Osteoblast (primary cell): ENCODE data around the gene TGM2. TPM values are rescaled to one million over a fixed set of nuclear protein-coding genes. Genes with fewer than 3 reads are reported as not detected.

Experiments used
- DNase-seq: peaks from one replicate; pipeline ENCODE4 v3.0.0; 2011; ENCODE audit warnings: low spot score, mixed read lengths; ENCODE audit not compliant: insufficient read length; ENCODE audit errors: missing footprints
- H2AFZ ChIP-seq: 2 replicates; pipeline ENCODE4 v1.6.0; 2011; ENCODE audit warnings: mild to moderate bottlenecking, low read length
- H3K27ac ChIP-seq: 2 replicates; pipeline ENCODE4 v1.5.1; 2011; ENCODE audit warnings: mild to moderate bottlenecking, low read depth, low read length, moderate library complexity
- H3K27me3 ChIP-seq: 2 replicates; pipeline ENCODE4 v1.6.0; 2012; ENCODE audit warnings: mild to moderate bottlenecking, control low read depth, inconsistent platforms, low read length, moderate library complexity; ENCODE audit not compliant: insufficient read depth
- H3K36me3 ChIP-seq: 2 replicates; pipeline ENCODE4 v1.5.1; 2011; ENCODE audit warnings: mild to moderate bottlenecking, low read length, control low read depth, moderate library complexity; ENCODE audit not compliant: insufficient read depth
- H3K4me1 ChIP-seq: 2 replicates; pipeline ENCODE4 v1.5.1; 2011; ENCODE audit warnings: mild to moderate bottlenecking, low read length, control low read depth, moderate library complexity; ENCODE audit not compliant: insufficient read depth
- H3K4me2 ChIP-seq: 2 replicates; pipeline ENCODE4 v1.6.0; 2011; ENCODE audit warnings: mild to moderate bottlenecking, low read length; ENCODE audit not compliant: insufficient read depth
- H3K4me3 ChIP-seq: fragments of 200-600 bp; sonication (generic); 3 replicates; pipeline ENCODE4 v1.5.1; 2012; ENCODE audit warnings: mild to moderate bottlenecking, low read length, inconsistent platforms; ENCODE audit not compliant: insufficient read depth
- H3K79me2 ChIP-seq: 2 replicates; pipeline ENCODE4 v1.6.0; 2012; ENCODE audit warnings: mild to moderate bottlenecking, low read length, control low read depth, inconsistent platforms; ENCODE audit not compliant: insufficient read depth
- H3K9me3 ChIP-seq: 2 replicates; pipeline ENCODE4 v1.5.1; 2011; ENCODE audit warnings: low read depth, low read length, control low read depth
- H4K20me1 ChIP-seq: 2 replicates; pipeline ENCODE4 v1.6.0; 2012; ENCODE audit warnings: mild to moderate bottlenecking, low read length, control low read depth; ENCODE audit not compliant: insufficient read depth
- total RNA-seq: library from RNA; depleted of rRNA; stranded (reverse); fragments of >200 nt; gene quantifications from 2 replicates; pipeline ENCODE4 v1.2.3, GENCODE V29; 2012
- TF ChIP-seq, protein P1 (sequence below): IDR thresholded peaks from 2 replicates; pipeline ENCODE4 v1.5.1; 2011; ENCODE audit warnings: mild to moderate bottlenecking, low read depth, low read length, moderate library complexity; ENCODE audit errors: extremely low read depth

The TGM2 gene
- total RNA-seq, 1 donor = 78.2 TPM

DNA sequence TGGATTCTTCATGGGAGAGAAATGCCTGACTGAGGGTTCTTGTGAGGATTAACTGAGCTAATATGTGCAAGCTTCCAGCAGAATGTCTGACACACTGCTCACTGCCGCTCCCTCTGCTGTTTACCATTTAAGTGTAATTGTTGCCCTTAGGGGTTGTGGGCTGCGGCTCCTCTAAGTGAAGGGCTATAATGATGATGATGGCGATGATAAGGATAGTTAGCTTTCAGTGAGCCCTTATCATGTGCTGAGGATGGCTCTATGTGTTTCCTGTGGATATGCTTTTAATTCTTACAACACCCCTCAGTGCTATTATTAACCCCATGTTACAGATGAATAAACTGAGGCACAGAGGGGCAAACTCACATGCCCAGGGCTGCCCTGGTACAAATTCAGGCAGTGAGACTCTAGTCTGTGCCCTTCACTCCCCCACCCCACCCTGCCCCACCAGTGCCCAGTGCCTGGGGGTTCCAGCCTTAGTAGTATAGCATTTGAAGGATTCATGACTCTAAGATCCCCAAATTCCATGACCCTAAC is 33.4 kb downstream of the TGM2 start:
- no peak for DNase-seq
- no peaks in the 10 kb centered on the region for H3K27me3 ChIP-seq
- TF ChIP-seq, protein P1, sequence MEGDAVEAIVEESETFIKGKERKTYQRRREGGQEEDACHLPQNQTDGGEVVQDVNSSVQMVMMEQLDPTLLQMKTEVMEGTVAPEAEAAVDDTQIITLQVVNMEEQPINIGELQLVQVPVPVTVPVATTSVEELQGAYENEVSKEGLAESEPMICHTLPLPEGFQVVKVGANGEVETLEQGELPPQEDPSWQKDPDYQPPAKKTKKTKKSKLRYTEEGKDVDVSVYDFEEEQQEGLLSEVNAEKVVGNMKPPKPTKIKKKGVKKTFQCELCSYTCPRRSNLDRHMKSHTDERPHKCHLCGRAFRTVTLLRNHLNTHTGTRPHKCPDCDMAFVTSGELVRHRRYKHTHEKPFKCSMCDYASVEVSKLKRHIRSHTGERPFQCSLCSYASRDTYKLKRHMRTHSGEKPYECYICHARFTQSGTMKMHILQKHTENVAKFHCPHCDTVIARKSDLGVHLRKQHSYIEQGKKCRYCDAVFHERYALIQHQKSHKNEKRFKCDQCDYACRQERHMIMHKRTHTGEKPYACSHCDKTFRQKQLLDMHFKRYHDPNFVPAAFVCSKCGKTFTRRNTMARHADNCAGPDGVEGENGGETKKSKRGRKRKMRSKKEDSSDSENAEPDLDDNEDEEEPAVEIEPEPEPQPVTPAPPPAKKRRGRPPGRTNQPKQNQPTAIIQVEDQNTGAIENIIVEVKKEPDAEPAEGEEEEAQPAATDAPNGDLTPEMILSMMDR = no peak
- peaks cover 4% of the 10 kb centered on the region for H4K20me1 ChIP-seq
- H3K4me1 ChIP-seq = peaks cover 47% of the 10 kb centered on the region
- no peaks in the 10 kb centered on the region for H3K9me3 ChIP-seq
- no peak overlapping the region for H2AFZ ChIP-seq
- H3K4me3 ChIP-seq = no peak overlapping the region
- no peak overlapping the region for H3K27ac ChIP-seq
- H3K36me3 ChIP-seq = peaks cover 86% of the 10 kb centered on the region
- no peak overlapping the region for H3K4me2 ChIP-seq
- no peaks in the 10 kb centered on the region for H3K79me2 ChIP-seq

DNA sequence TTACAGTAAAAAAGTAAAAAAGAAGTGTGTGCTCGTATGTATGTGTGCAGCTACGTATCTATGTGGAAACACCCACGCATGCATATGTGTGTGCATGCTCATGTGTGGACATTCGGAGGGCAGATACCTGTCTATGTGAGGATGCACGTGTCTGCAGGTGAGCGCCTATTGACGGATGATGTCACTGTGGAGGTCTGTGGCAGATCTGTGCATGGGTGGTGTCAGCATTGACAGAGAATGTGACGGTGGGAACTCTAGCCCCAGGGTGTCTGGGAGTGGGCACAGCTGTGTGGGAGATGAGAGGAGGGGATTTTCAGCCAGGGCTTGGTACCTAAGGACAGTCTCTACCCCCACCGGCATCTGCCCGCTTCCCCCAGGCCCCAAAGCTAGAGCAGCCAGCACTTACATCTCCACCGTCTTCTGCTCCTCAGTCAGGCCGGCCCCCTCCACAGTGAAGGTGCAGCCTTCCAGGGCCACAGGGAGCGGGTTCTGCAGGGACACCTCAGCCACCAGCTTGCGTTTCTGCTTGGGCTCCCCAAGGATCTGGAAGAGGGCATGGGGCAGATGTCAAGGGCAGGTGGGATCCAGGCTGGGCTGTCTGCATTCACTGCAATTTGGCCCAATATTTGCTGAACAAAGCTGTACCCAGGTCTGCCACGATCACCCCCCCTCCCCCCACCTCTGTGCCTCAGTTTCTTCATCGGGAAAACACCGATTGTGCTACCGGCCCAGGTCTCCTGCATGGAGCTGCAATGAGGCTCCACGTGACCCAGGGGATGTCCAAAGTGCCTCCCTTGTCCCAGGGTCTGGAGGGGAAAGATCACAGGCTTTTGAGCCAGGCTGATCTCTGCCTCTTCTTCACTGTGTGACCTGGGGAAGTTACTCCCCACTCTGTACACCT is 34.1 kb downstream of the TGM2 start:
- Histone ChIP-seq H3K4me1 (peaks cover 51% of the 10 kb centered on the region), H2AFZ (no peak overlapping the region), H3K9me3 (no peaks in the 10 kb centered on the region), H3K27me3 (no peaks in the 10 kb centered on the region), H4K20me1 (peaks cover 4% of the 10 kb centered on the region), H3K4me2 (no peak overlapping the region), H3K79me2 (no peaks in the 10 kb centered on the region), H3K4me3 (no peak overlapping the region), H3K36me3 (peaks cover 78% of the 10 kb centered on the region), H3K27ac (no peak overlapping the region)
- TF ChIP-seq, protein P1 = no peak
- DNase-seq = no peak

DNA sequence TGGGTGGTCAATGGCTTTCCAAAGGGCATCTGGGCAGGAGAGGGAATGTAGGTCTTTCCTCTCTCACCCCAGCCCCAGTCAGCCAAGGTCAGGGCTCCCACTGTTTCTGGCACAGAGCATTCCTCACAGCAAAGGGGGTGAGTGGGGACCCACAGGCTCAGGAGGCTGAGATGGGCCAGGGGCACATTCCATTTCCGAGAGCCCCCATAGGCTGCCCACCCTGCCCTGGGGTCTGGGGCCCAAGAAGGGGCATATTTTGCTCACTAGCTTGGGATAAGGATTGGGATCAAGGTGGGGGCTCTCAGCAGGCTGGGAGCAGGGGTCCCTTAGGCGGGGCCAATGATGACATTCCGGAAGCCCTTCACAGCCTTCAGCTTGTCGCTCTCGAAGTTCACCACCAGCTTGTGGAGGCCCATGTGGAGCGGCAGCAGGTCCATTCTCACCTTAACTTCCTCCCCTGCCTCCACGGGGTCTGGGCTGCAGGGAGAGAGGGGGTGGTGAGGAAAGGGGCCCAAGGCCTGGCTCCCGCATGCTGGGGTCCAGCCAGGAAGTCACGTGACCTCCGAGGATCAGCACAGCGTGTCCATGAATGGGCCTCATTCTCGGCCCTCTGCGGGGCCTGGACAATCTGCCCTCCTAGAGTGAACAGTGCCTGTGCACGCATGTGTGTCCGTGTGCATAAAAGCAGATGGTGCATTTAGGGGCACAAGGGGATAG is 35.0 kb downstream of the TGM2 start:
- no peak overlapping the region for H3K4me3 ChIP-seq
- TF ChIP-seq, protein P1 = no peak
- H3K9me3 ChIP-seq = no peaks in the 10 kb centered on the region
- H4K20me1 ChIP-seq = peaks cover 1% of the 10 kb centered on the region
- H3K4me2 ChIP-seq = no peak overlapping the region
- no peaks in the 10 kb centered on the region for H3K27me3 ChIP-seq
- no peak overlapping the region for H2AFZ ChIP-seq
- no peaks in the 10 kb centered on the region for H3K79me2 ChIP-seq
- H3K27ac ChIP-seq = peak overlapping the region; percentile 63
- DNase-seq = no peak
- peaks cover 52% of the 10 kb centered on the region for H3K4me1 ChIP-seq
- H3K36me3 ChIP-seq = peaks cover 70% of the 10 kb centered on the region
